ENCODE measurements around the gene SUPT3H.

SUPT3H gene

GRCh38 chr6:44820759-44821158 is 557.0 kb downstream of the SUPT3H start:
- DNase-seq: no peak

GRCh38 chr6:44820321-44820720 is 557.4 kb downstream of the SUPT3H start:
- no peak for DNase-seq

GRCh38 chr6:44811456-44811855 is 566.3 kb downstream of the SUPT3H start:
- DNase-seq: no peak

- no peak for DNase-seq
Measured at GRCh38 chr6:44809258-44809657, 568.5 kb downstream of the SUPT3H start.

- no peak for DNase-seq
Measured at GRCh38 chr6:44808148-44808547, 569.6 kb downstream of the SUPT3H start.

- DNase-seq: no peak
Measured at GRCh38 chr6:44806656-44807055, 571.1 kb downstream of the SUPT3H start.

- DNase-seq: no peak
Measured at GRCh38 chr6:44805238-44805846, 572.4 kb downstream of the SUPT3H start.

- no peak for DNase-seq
Measured at GRCh38 chr6:44804546-44805159, 573.1 kb downstream of the SUPT3H start.

GRCh38 chr6:44804016-44804415 is 573.7 kb downstream of the SUPT3H start:
- DNase-seq: no peak

GRCh38 chr6:44800784-44801592 is 576.7 kb downstream of the SUPT3H start:
- no peak for DNase-seq

- no peak for DNase-seq
Measured at GRCh38 chr6:44800171-44800783, 577.5 kb downstream of the SUPT3H start.

- DNase-seq: no peak
Measured at GRCh38 chr6:44797746-44798145, 580.0 kb downstream of the SUPT3H start.

GRCh38 chr6:44795326-44795725 is 582.4 kb downstream of the SUPT3H start:
- DNase-seq: no peak

GRCh38 chr6:44789806-44790205 is 587.9 kb downstream of the SUPT3H start:
- no peak for DNase-seq

GRCh38 chr6:44789061-44789460 is 588.7 kb downstream of the SUPT3H start:
- no peak for DNase-seq

GRCh38 chr6:44788387-44788981 is 589.2 kb downstream of the SUPT3H start:
- no peak for DNase-seq

- DNase-seq: no peak
Measured at GRCh38 chr6:44787254-44787834, 590.4 kb downstream of the SUPT3H start.

- no peak for DNase-seq
Measured at GRCh38 chr6:44785130-44785529, 592.6 kb downstream of the SUPT3H start.

GRCh38 chr6:44784195-44784594 is 593.5 kb downstream of the SUPT3H start:
- DNase-seq: no peak

GRCh38 chr6:44782892-44783291 is 594.8 kb downstream of the SUPT3H start:
- no peak for DNase-seq

- no peak for DNase-seq
Measured at GRCh38 chr6:44781912-44782597, 595.7 kb downstream of the SUPT3H start.

- no peak for DNase-seq
Measured at GRCh38 chr6:44780161-44780560, 597.6 kb downstream of the SUPT3H start.
